Tibial artery (tissue), 4 donors: ENCODE results near the gene EFCAB12.
"Not testable (repeated sequence)": the region's sequence is repeated elsewhere in the genome, so short reads cannot be mapped to it uniquely, and the experiment has no call there.

ENCODE experiments used
- DNase-seq, 2 donors: peaks; one replicate each; pipeline ENCODE4 v3.0.0-alpha.2; 2019
- H3K27ac ChIP-seq, 2 donors: fragments of 200-600 bp; sonication (generic) in 1 of 2; 1 replicate in 1 of 2; 2 replicates in 1 of 2; pipeline ENCODE4 v1.5.1; 2018 to 2019; ENCODE audit warnings: mild to moderate bottlenecking in 1 of 2
- H3K27me3 ChIP-seq, 2 donors: fragments of 200-600 bp; sonication (generic) in 1 of 2; one replicate each; pipeline versions ENCODE4 v1.5.1 to v1.6.0; 2016 to 2019
- H3K36me3 ChIP-seq, 3 donors: fragments of 200-600 bp; sonication (generic) in 2 of 3; one replicate each; pipeline ENCODE4 v1.5.1; 2016 to 2019; ENCODE audit warnings: mild to moderate bottlenecking in 2 of 3
- H3K4me1 ChIP-seq, 4 donors: fragments of 200-600 bp; sonication (generic) in 2 of 4; 1 replicate in 3 of 4; 2 replicates in 1 of 4; pipeline ENCODE4 v1.5.1; 2016 to 2019
- H3K4me3 ChIP-seq, 2 donors: fragments of 200-600 bp; sonication (generic) in 1 of 2; 1 replicate in 1 of 2; 2 replicates in 1 of 2; pipeline ENCODE4 v1.5.1; 2018 to 2019; ENCODE audit warnings: mild to moderate bottlenecking in 2 of 2
- H3K9me3 ChIP-seq, 3 donors: fragments of 200-600 bp; sonication (generic) in 1 of 3; one replicate each; pipeline ENCODE4 v1.5.1; 2016 to 2019
- intact Hi-C: fragments of 100-400 bp; cut with DNase I; formaldehyde crosslinking; loops from one replicate; pipeline ENCODE4 v1.15.0; 2023; ENCODE audit warnings: low total_unique reads
- TF ChIP-seq, protein P1 (sequence below), 2 experiments: fragments of 200-600 bp in 1 of 2; fragments of 450-650 bp in 1 of 2; IDR thresholded peaks; one replicate each; pipeline ENCODE4 v1.5.1; 2017 to 2019; ENCODE audit warnings: antibody characterized with exemption in 2 of 2, mild to moderate bottlenecking in 1 of 2, moderate library complexity in 1 of 2

EFCAB12 gene

DNA sequence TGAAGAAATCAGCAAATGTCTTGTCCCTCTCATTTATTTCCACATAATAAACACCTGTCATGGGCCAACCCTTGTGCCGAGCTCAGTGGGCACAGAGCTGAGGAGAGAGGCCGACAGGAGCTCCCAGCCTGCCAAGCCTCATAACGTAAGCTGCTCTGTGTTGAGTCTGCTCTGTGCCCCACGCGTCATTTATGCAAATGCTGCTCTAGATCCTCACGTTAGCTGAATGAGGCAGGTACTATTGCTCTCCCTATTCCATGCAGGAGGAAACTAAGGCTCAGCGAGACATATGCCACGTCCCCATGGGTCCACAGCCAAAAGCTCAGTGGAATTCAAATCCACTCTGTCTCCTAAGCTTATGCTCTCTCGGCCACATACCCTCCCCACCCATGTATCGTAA lies 41.5 kb downstream of the EFCAB12 start:
- no peak overlapping the region for H3K4me3 ChIP-seq
- intact Hi-C loops = no loop called here

GRCh38 chr3:129385507-129385906 lies 42.9 kb downstream of the EFCAB12 start:
- intact Hi-C loops, H3K9me3 ChIP-seq, DNase-seq, H3K27me3 ChIP-seq, H3K4me3 ChIP-seq, H3K4me1 ChIP-seq, H3K27ac ChIP-seq: not testable (repeated sequence)
- H3K36me3 ChIP-seq = peaks cover 11 to 40% (median 26%) of the 10 kb centered on the region in 3 donors

More for the DNA sequence above, 41.5 kb downstream of the EFCAB12 start:
- TF ChIP-seq, protein P1, sequence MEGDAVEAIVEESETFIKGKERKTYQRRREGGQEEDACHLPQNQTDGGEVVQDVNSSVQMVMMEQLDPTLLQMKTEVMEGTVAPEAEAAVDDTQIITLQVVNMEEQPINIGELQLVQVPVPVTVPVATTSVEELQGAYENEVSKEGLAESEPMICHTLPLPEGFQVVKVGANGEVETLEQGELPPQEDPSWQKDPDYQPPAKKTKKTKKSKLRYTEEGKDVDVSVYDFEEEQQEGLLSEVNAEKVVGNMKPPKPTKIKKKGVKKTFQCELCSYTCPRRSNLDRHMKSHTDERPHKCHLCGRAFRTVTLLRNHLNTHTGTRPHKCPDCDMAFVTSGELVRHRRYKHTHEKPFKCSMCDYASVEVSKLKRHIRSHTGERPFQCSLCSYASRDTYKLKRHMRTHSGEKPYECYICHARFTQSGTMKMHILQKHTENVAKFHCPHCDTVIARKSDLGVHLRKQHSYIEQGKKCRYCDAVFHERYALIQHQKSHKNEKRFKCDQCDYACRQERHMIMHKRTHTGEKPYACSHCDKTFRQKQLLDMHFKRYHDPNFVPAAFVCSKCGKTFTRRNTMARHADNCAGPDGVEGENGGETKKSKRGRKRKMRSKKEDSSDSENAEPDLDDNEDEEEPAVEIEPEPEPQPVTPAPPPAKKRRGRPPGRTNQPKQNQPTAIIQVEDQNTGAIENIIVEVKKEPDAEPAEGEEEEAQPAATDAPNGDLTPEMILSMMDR (IDR thresholded peaks at IDR 0.05) = no peak
- no peak for DNase-seq
- Histone ChIP-seq H3K36me3 (peaks cover 26 to 55% (median 35%) of the 10 kb centered on the region in 3 donors), H3K9me3 (no peaks in the 10 kb centered on the region), H3K4me1 (peaks cover 0 to 5% (median 1%) of the 10 kb centered on the region in 4 donors), H3K27me3 (no peaks in the 10 kb centered on the region), H3K27ac (no peak overlapping the region)

- TF ChIP-seq, protein P1 (IDR thresholded peaks at IDR 0.05) = no peak
- peaks cover 0 to 5% (median 0%) of the 10 kb centered on the region in 4 donors for H3K4me1 ChIP-seq
- H3K9me3 ChIP-seq = no peaks in the 10 kb centered on the region
- no peak for DNase-seq
- intact Hi-C loops = no loop called here
- H3K27ac ChIP-seq = no peak overlapping the region
- H3K4me3 ChIP-seq = no peak overlapping the region
- H3K36me3 ChIP-seq = peaks cover 8 to 33% (median 26%) of the 10 kb centered on the region in 3 donors
- H3K27me3 ChIP-seq = no peaks in the 10 kb centered on the region
Observed at GRCh38 chr3:129384594-129385323, 43.7 kb downstream of the EFCAB12 start.

DNA sequence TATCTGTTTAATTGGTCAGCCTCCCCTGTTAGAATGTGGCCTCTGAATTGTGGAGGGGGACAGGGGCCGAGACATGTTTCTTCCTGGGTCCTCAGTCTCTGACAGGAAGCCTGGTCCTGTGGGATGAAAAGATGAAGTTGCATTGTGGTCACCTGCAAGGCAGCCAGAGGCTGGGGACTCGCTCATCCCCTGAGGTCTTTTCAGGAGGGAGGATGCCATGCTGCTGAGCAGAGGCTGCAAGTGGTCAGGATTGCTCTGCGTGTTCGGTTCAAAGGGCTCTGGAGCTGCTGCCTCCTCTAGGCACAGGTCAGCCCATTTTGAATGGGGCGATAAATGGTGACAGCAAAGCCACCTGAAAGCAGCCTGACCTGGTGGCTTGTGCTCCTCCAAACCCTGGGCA lies 44.3 kb downstream of the EFCAB12 start:
- DNase-seq, H3K9me3 ChIP-seq, H3K27ac ChIP-seq, intact Hi-C loops, H3K4me1 ChIP-seq, H3K27me3 ChIP-seq, H3K4me3 ChIP-seq: not testable (repeated sequence)
- H3K36me3 ChIP-seq = peaks cover 1 to 26% (median 19%) of the 10 kb centered on the region in 3 donors

DNA sequence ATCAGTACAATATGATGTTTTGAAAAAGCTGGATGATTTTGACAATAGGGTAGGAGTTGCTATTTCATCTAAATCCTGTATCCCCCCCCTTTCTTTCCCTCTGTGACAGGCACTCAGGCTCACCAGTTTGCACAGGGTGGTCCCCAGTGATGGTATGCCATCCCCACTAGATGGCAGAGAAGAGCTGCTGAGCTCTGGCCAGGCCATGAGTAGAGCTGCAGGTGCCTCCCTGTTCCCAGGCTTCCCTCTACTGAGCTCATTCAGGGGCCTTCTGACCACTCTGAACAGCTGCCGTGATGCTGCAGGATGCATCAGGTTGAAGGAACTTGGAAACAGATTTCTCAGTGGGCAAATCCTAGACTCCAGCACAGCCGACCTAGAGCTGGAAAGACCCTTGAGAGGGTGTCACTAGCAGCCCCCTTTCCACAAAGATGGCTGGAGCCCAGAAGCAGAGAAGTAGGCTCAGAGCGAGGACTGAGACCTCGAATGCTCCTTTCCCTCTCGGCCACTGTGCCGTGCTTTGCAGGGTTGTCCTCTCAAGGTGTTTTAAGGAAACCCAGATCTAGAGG lies 45.1 kb downstream of the EFCAB12 start:
- intact Hi-C loops = no loop called here
- Histone ChIP-seq H3K36me3 (peaks cover 0 to 21% (median 13%) of the 10 kb centered on the region in 3 donors), H3K4me1 (no peaks in the 10 kb centered on the region), H3K4me3 (no peak overlapping the region), H3K9me3 (no peaks in the 10 kb centered on the region), H3K27ac (no peak overlapping the region), H3K27me3 (no peaks in the 10 kb centered on the region)
- TF ChIP-seq, protein P1 (IDR thresholded peaks at IDR 0.05) = peak; percentile 53 to 70
- DNase-seq = peak in 1 of 2 donors; percentile 30

DNA sequence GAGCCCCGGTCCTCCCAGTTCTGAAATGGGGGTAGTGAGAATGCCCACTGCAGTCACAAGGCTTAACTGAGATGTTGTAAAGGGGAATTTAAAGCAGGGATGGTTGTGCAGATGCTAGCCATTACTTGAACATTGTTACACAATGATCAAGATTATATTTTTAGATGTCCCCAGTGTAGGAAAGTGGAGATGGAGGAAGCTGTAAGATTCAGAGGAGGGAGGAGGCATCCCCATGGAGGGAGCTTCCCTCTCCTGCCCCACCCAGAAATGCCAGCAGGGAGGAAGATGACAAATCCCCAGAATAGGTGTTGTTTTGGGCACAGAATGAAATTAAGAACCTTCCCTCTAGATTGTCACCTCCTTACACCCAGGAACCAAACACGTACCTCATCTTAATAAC lies 46.1 kb downstream of the EFCAB12 start:
- TF ChIP-seq, protein P1 (IDR thresholded peaks at IDR 0.05) = no peak
- no peaks in the 10 kb centered on the region for H3K9me3 ChIP-seq
- H3K4me1 ChIP-seq = no peaks in the 10 kb centered on the region
- no peak overlapping the region for H3K27ac ChIP-seq
- intact Hi-C loops = no loop called here
- H3K36me3 ChIP-seq = peaks cover 0 to 12% (median 6%) of the 10 kb centered on the region in 3 donors
- no peak for DNase-seq
- H3K4me3 ChIP-seq = no peak overlapping the region
- H3K27me3 ChIP-seq = no peaks in the 10 kb centered on the region
